ENCODE measurements around the gene CDK5. TPM values are rescaled to one million over a fixed set of nuclear protein-coding genes. Genes with fewer than 3 reads are reported as not detected.
"Not testable (repeated sequence)": the region's sequence is repeated elsewhere in the genome, so short reads cannot be mapped to it uniquely, and the experiment has no call there.

The CDK5 gene
- total RNA-seq, 1 donor from 2014 or later, result 27.0 TPM

DNA sequence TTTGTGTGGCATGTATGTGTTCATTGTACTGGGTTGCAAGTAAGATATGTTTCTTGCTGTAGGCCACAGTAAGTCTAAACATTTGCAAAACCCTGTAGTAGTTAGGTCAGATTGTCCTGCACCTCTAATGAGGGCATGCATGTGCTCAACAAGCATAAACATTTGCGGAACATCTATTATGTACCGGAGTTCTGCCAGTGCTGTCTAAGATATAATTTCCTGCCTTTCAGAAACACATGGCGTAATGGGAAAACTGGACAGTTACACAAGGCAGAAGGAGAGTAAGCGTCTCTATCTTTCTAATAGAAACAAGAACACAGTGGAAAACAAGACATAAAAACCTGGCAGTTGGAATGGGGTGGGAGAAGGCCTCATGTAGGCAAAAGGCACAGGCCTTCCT is 26.7 kb downstream of the CDK5 start:
- TF ChIP-seq, protein P1, sequence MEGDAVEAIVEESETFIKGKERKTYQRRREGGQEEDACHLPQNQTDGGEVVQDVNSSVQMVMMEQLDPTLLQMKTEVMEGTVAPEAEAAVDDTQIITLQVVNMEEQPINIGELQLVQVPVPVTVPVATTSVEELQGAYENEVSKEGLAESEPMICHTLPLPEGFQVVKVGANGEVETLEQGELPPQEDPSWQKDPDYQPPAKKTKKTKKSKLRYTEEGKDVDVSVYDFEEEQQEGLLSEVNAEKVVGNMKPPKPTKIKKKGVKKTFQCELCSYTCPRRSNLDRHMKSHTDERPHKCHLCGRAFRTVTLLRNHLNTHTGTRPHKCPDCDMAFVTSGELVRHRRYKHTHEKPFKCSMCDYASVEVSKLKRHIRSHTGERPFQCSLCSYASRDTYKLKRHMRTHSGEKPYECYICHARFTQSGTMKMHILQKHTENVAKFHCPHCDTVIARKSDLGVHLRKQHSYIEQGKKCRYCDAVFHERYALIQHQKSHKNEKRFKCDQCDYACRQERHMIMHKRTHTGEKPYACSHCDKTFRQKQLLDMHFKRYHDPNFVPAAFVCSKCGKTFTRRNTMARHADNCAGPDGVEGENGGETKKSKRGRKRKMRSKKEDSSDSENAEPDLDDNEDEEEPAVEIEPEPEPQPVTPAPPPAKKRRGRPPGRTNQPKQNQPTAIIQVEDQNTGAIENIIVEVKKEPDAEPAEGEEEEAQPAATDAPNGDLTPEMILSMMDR (IDR thresholded peaks at IDR 0.05; ENCODE audit: insufficient read depth, low read length, poor library complexity, severe bottlenecking), result no peak
- Histone ChIP-seq H3K4me3 (ENCODE audit: low read depth, low read length) (no peak overlapping the region), H3K36me3 (ENCODE audit: control insufficient read depth, insufficient read depth, low read length) (no peaks in the 10 kb centered on the region), H3K27me3 (ENCODE audit: control insufficient read depth, insufficient read depth, low read length) (no peaks in the 10 kb centered on the region)
- DNase-seq (ENCODE audit: low read depth), result no peak

DNA sequence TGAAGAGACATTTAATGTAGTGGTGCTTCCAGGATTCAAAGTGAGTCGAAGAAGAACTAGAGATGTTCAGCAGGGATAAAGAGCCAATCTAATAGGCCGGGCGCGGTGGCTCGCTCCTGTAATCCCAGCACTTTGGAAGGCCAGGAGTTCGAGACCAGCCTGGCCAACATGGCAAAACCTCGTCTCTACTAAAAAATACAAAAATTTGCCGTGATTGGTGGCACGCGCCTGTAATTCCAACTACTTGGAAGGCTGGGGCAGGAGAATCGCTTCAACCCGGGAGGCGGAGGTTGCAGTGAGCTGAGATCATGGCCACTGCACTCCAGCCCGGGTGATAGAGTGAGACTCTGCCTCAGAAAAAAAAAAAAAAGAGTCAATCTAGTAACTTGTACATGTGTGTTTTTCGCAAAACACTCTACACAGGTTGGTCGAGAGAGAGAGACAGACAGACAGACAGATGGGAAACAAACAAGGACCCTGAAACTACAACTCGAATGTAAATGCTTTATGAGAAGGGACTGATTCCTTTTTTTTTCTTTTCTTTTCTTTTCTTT is 28.7 kb downstream of the CDK5 start:
- Histone ChIP-seq H3K4me3 (ENCODE audit: low read depth, low read length) (peak overlapping the region; percentile 71), H3K36me3 (ENCODE audit: control insufficient read depth, insufficient read depth, low read length) (no peaks in the 10 kb centered on the region), H3K27me3 (ENCODE audit: control insufficient read depth, insufficient read depth, low read length) (no peaks in the 10 kb centered on the region)
- TF ChIP-seq, protein P1 (IDR thresholded peaks at IDR 0.05; ENCODE audit: insufficient read depth, low read length, poor library complexity, severe bottlenecking), result no peak
- DNase-seq (ENCODE audit: low read depth), result no peak

DNA sequence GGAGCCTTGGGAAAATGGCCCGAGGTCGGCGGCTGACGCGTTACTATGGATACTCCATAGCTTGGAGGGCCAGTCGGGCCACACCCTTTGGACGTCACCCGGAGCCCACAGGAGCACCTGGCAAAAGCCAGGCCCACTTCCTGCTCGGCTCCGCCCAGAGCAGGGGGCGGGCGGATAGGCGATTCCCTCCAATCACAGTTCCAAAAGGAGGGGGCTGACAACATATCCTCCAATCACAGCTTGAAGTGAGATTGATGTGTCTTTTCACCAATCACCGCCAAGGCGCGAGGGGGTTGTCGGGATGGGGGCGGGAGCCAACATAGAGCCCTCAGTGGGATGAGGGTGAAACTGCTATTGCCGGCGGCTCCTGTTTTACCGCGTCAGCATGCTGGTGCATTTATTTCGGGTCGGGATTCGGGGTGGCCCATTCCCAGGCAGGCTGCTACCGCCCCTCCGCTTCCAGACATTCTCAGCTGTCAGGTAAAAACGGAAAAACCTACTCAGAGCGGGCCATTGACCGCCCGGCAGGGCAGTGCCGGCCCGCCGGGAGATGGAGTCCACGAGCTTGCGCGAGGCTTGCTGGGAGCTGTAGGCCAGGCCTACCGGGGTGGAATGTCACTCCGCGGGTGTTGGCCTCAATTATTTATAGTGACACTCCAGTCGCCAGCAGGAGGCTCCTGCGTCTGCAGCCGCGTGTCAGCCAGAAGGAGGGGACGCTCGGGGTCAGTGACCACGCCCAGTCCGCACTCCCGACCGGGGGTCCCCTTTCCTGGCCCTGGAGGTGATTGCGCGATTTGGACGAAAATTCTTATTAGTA is 29.4 kb downstream of the CDK5 start, which contains the start of gene ABCB8:
Gene ABCB8, plus strand, starts transcription at position 320 of the 817 bp plus-strand sequence. Its CDS starts 66 bp downstream, at position 386.
- Histone ChIP-seq H3K27me3 (ENCODE audit: control insufficient read depth, insufficient read depth, low read length) (no peaks in the 10 kb centered on the region), H3K4me3 (ENCODE audit: low read depth, low read length) (peak within 1 kb of the TSS; percentile 71), H3K36me3 (ENCODE audit: control insufficient read depth, insufficient read depth, low read length) (no peaks in the 10 kb centered on the region)
- peak; percentile 96 for DNase-seq (ENCODE audit: low read depth)
- TF ChIP-seq, protein P1 (IDR thresholded peaks at IDR 0.05; ENCODE audit: insufficient read depth, low read length, poor library complexity, severe bottlenecking), result peak; percentile 35

DNA sequence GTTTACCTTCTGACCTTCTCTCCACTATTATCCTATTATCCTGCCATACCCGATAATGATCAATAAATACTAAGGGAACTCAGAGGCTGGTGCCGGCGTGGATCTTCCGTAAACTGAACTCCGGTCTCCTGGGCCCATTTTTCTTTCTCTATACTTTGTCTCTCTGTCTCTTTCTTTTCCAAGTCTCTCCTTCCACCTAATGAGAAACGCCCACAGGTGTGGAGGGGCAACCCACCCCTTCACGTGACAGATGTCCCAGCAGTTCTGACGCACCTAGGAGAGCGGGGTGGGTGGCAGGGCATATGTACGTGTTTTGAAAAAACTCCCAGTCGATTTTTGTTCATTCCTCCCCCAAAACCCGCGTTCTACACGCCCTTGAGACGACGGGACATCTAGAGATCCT is 30.0 kb downstream of the CDK5 start:
- H3K36me3 ChIP-seq (ENCODE audit: control insufficient read depth, insufficient read depth, low read length); DNase-seq (ENCODE audit: low read depth); H3K27me3 ChIP-seq (ENCODE audit: control insufficient read depth, insufficient read depth, low read length): not testable (repeated sequence)
- peak overlapping the region; percentile 38 for H3K4me3 ChIP-seq (ENCODE audit: low read depth, low read length)

DNA sequence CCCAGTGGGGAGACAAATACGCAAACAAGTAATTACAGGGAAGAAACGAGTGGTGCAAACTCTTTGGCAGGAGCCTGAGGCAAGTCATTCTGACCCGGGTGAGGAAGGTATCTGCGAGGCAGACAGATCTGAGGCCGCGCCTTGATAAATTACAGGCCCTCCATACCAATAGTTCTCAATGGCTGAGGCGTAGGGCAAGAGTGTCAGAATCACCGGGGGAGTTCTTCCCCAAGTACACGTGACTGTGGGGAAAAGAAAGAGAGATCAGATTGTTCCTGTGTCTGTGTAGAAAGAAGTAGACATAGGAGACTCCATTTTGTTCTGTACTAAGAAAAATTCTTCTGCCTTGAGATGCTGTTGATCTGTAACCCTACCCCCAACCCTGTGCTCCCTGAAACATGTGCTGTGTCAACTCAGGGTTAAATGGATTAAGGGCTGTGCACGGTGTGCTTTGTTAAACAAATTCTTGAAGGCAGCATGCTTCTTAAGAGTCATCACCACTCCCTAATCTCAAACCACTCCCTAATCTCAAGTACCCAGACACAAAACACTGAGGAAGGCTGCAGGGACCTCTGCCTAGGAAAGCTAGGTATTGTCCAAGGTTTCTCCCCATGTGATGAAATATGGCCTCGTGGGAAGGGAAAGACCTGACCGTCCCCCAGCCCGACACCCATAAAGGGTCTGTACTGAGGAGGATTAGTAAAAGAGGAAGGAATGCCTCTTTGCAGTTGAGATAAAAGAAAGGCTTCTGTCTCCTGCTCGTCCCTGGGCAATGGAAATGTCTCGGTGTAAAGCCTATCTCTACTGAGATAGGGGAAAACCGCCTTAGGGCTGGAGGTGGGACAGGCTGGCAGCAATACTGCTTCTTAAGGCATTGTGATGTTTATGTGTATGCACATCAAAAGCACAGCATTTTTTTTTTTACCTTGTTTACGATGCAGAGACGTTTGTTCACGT is 30.6 kb downstream of the CDK5 start:
- H3K4me3 ChIP-seq (ENCODE audit: low read depth, low read length); DNase-seq (ENCODE audit: low read depth); H3K27me3 ChIP-seq (ENCODE audit: control insufficient read depth, insufficient read depth, low read length); H3K36me3 ChIP-seq (ENCODE audit: control insufficient read depth, insufficient read depth, low read length): not testable (repeated sequence)

DNA sequence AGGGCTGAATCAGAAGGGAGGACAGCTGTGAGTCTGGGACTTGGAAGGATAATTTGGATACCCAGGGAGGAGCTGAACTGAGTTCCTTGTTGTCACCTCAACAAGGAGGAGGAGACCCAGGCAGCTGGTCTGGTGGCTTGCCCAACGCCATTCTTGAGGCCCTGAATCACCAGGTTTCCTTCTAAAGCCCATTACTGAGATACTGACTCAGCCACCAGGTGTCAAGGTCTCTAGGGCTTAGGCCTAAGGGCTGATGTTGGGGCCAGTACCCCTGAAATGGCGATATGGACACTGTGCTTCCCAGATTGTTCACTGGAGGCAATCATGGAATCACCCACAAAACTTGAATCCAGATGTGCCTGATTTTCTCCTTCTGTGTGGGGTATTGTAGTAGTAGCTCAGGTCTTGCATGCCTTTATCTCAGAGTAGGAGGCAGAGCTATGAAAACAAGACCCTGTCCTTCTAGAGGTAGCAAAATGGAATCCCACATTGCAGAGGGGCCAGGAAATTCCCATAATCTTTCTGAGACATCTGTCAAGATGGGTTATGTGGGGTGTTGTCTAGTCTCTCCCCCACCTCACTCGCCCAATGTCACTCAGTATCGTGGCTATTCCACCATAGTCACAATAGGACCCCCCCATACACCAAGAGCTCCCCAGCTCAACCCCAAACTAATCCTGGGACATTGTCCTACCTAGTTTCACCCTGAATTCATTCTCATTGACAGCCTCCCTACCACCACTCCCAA is 31.6 kb downstream of the CDK5 start:
- DNase-seq (ENCODE audit: low read depth), result no peak
- Histone ChIP-seq H3K4me3 (ENCODE audit: low read depth, low read length) (no peak overlapping the region), H3K36me3 (ENCODE audit: control insufficient read depth, insufficient read depth, low read length) (no peaks in the 10 kb centered on the region), H3K27me3 (ENCODE audit: control insufficient read depth, insufficient read depth, low read length) (no peaks in the 10 kb centered on the region)
- TF ChIP-seq, protein P1 (IDR thresholded peaks at IDR 0.05; ENCODE audit: insufficient read depth, low read length, poor library complexity, severe bottlenecking), result no peak
